K562 (cell line): ENCODE measurements around the gene JPH4. TPM values are rescaled to one million over a fixed set of nuclear protein-coding genes. Genes with fewer than 3 reads are reported as not detected.

Experiments used
- ATAC-seq: fragments of 200-7000 bp; cut with Tn5 transposase; 3 replicates; pipeline ENCODE4 v1.9.1; 2020; ENCODE audit warnings: moderate library complexity
- BruUV-seq: library from RNA; stranded (reverse); fragments of 400-500 nt; replicated peaks from 2 replicates; lab custom pipeline; 2021; lab: Mats Ljungman, UMichigan
- CTCF ChIA-PET: fragments of 300-600 bp; formaldehyde crosslinking; extraction: SDS; loops from one replicate; lab custom pipeline; 2021; ENCODE audit warnings: low intra/inter-chr PET ratio; lab: Yijun Ruan, JAX
- POLR2A ChIA-PET: fragments of 300-600, 350-650 bp; sonication (Branson Sonifier 250); formaldehyde crosslinking; extraction: SDS; loops from one replicate; lab custom pipeline; 2021; ENCODE audit warnings: antibody characterized with exemption, inconsistent platforms; lab: Yijun Ruan, JAX
- DNase-seq, 4 experiments: peaks; one replicate each; pipeline versions ENCODE4 v3.0.0 to v3.0.0-alpha.2; 2011 to 2018; ENCODE audit warnings: low spot score in 3 of 4, mixed read lengths in 3 of 4; ENCODE audit errors: extremely low read depth in 1 of 4
- FAIRE-seq: peaks from 2 replicates; lab custom pipeline; 2011; peaks lifted over from hg19 to GRCh38; lab: Jason Lieb, UNC
- H2AFZ ChIP-seq: 2 replicates; pipeline ENCODE4 v1.6.0; 2011; ENCODE audit warnings: low read depth, low read length, control low read depth, inconsistent platforms
- H3K27ac ChIP-seq: fragments of 200-600 bp; 3 replicates; pipeline ENCODE4 v1.8.0; 2011; ENCODE audit warnings: low read depth, mild to moderate bottlenecking, control low read depth, inconsistent platforms, low read length, moderate library complexity, mixed read lengths; ENCODE audit errors: extremely low read depth
- H3K27me3 ChIP-seq, 2 experiments: fragments of 300-600 bp in 1 of 2; 2 replicates in 1 of 2; 3 replicates in 1 of 2; pipeline versions ENCODE4 v1.6.0 to v1.8.0; 2011; ENCODE audit warnings: inconsistent platforms in 2 of 2, low read length in 2 of 2, mild to moderate bottlenecking in 1 of 2, mixed read lengths in 1 of 2, moderate library complexity in 1 of 2; ENCODE audit not compliant: control insufficient read depth in 2 of 2, insufficient read depth in 2 of 2
- H3K36me3 ChIP-seq: fragments of 300-600 bp; 3 replicates; pipeline ENCODE4 v1.8.0; 2011; ENCODE audit warnings: mild to moderate bottlenecking, low read length, inconsistent platforms; ENCODE audit not compliant: control insufficient read depth, insufficient read depth
- H3K4me1 ChIP-seq, 2 experiments: fragments of 200-600 bp in 1 of 2; replicated peaks in 1 of 2; 2 replicates in 1 of 2; 3 replicates in 1 of 2; pipeline versions ENCODE4 v1.5.1 to v1.8.0; 2011; ENCODE audit warnings: inconsistent platforms in 2 of 2, low read length in 2 of 2, mild to moderate bottlenecking in 1 of 2, mixed read lengths in 1 of 2, moderate library complexity in 1 of 2; ENCODE audit not compliant: control insufficient read depth in 2 of 2, insufficient read depth in 2 of 2
- H3K4me2 ChIP-seq: 2 replicates; pipeline ENCODE4 v1.6.1; 2011; ENCODE audit warnings: low read length, control low read depth, inconsistent platforms, mixed read lengths; ENCODE audit not compliant: insufficient read depth
- H3K4me3 ChIP-seq: fragments of 200-600 bp; sonication (generic), shearing (Covaris generic); 2 replicates; pipeline ENCODE4 v1.5.1; 2016; ENCODE audit warnings: control low read depth, inconsistent platforms
- H3K79me2 ChIP-seq: fragments of 200-600 bp; 3 replicates; pipeline ENCODE4 v1.8.0; 2011; ENCODE audit warnings: low read length, inconsistent platforms; ENCODE audit not compliant: control insufficient read depth, insufficient read depth
- H3K9ac ChIP-seq, 2 experiments: 2 replicates each; pipeline versions ENCODE4 v1.6.0 to v1.6.1; 2011; ENCODE audit warnings: low read depth in 2 of 2, low read length in 2 of 2, control low read depth in 1 of 2, inconsistent platforms in 1 of 2, mild to moderate bottlenecking in 1 of 2, mixed read lengths in 1 of 2; ENCODE audit not compliant: insufficient read depth in 1 of 2
- H3K9me1 ChIP-seq: one replicate; pipeline ENCODE4 v1.6.0; 2011; ENCODE audit warnings: inconsistent platforms, mild to moderate bottlenecking, low read length, moderate library complexity; ENCODE audit not compliant: control insufficient read depth, insufficient read depth
- H3K9me3 ChIP-seq: replicated peaks from 2 replicates; pipeline ENCODE4 v1.5.1; 2011; ENCODE audit warnings: low read depth, low read length, inconsistent platforms; ENCODE audit not compliant: control insufficient read depth, insufficient read depth
- H4K20me1 ChIP-seq: replicated peaks from 2 replicates; pipeline ENCODE4 v1.6.1; 2011; ENCODE audit warnings: low read length, inconsistent platforms, mixed read lengths; ENCODE audit not compliant: control insufficient read depth, insufficient read depth
- BCOR ChIP-seq: fragments of 450-650 bp; IDR thresholded peaks from 2 replicates; pipeline ENCODE4 v1.6.1; 2016
- EP300 ChIP-seq: IDR thresholded peaks from 2 replicates; pipeline ENCODE4 v1.6.1; 2012; ENCODE audit warnings: low read length, improper control_type of control experiment
- ETV6 ChIP-seq, 3 experiments: fragments of 150-350 bp in 1 of 3; sonication (generic) in 1 of 3; formaldehyde crosslinking in 1 of 3; IDR thresholded peaks; 2 replicates each; pipeline versions ENCODE4 v1.6.1 to v1.8.0; 2014 to 2022; ENCODE audit warnings: borderline replicate concordance in 2 of 3, low read depth in 2 of 3, antibody characterized with exemption in 1 of 3, low read length in 1 of 3, mild to moderate bottlenecking in 1 of 3, missing genetic modification reagents in 1 of 3
- GATAD2A ChIP-seq: fragments of 450-650 bp; IDR thresholded peaks from 2 replicates; pipeline ENCODE4 v1.6.1; 2017
- SAP30 ChIP-seq: fragments of 200-600 bp; sonication (generic); IDR thresholded peaks from 2 replicates; pipeline ENCODE4 v1.6.1; 2012; ENCODE audit warnings: borderline replicate concordance, low read depth, mild to moderate bottlenecking, moderate library complexity, low read length, control low read depth, inconsistent platforms; ENCODE audit not compliant: insufficient read depth, poor library complexity, severe bottlenecking
- TAF9B ChIP-seq: fragments of 450-650 bp; IDR thresholded peaks from 2 replicates; pipeline ENCODE4 v1.6.1; 2018; ENCODE audit warnings: mild to moderate bottlenecking; ENCODE audit not compliant: partially characterized antibody
- XRCC4 ChIP-seq: IDR thresholded peaks from one replicate; pipeline ENCODE4 v1.6.1; 2011; ENCODE audit not compliant: insufficient read depth, insufficient read length; ENCODE audit errors: extremely low read depth
- ZNF224 ChIP-seq: sonication (generic); formaldehyde crosslinking; IDR thresholded peaks from 2 replicates; pipeline ENCODE4 v1.8.0; 2022; ENCODE audit warnings: mild to moderate bottlenecking, missing genetic modification reagents
- ZNF644 ChIP-seq: fragments of 200-800 bp; sonication (Bioruptor generic); IDR thresholded peaks from 2 replicates; pipeline ENCODE4 v1.6.1; 2016; ENCODE audit warnings: low read depth, missing genetic modification characterization, missing compliant biosample characterization
- WGBS: fragments of 100-300 bp; shearing (Covaris generic); methylation state at CpG from one replicate; pipeline ENCODE4 v1.1.6; 2016; ENCODE audit warnings: low coverage, mixed read lengths; ENCODE audit not compliant: insufficient coverage; ENCODE audit errors: missing lambda C conversion rate; 5-methylcytosine and 5-hydroxymethylcytosine counted together
- in situ Hi-C: fragments of 300-500 bp; cut with MboI; formaldehyde crosslinking; loops from 4 replicates; pipeline ENCODE4 v1.15.0; 2018; ENCODE audit warnings: inconsistent platforms, mixed read lengths
- intact Hi-C: fragments of 100-400 bp; cut with micrococcal nuclease; formaldehyde crosslinking; loops from 2 replicates; pipeline ENCODE4 v1.14.2; 2022
- polyA plus RNA-seq, 8 experiments: library from polyadenylated mRNA; depleted of rRNA in 4 of 8; stranded (reverse) in 5 of 8; unstranded in 3 of 8; fragments of >200 nt; fragmentation: Nextera tagmentation in 2 of 8; fragmentation: Illumina TruSeq in 1 of 8; extraction: Ambion mirVana in 2 of 8; extraction: Trizol in 1 of 8; gene quantifications; 2 replicates each; pipeline versions ENCODE4 v1.2.1 to v1.2.3, GENCODE V29; 2011 to 2014; ENCODE audit warnings: inconsistent platforms in 1 of 8, missing spikeins in 1 of 8
- total RNA-seq, 7 experiments: library from RNA; depleted of rRNA in 6 of 7; stranded (reverse); fragments of >200 nt in 6 of 7; fragmentation: Illumina TruSeq in 2 of 7; extraction: Trizol in 2 of 7; gene quantifications; 2 replicates each; pipeline versions ENCODE4 v1.2.1 to v1.2.3, GENCODE V29; 2011 to 2021; ENCODE audit warnings: low replicate concordance in 1 of 7
- TF ChIP-seq, protein P1 (sequence below): fragments of 250-450 bp; sonication (Bioruptor Pico); IDR thresholded peaks from 2 replicates; pipeline ENCODE4 v1.8.0; 2022; ENCODE audit warnings: inconsistent platforms
- TF ChIP-seq, protein P2 (sequence below): fragments of 250-450 bp; sonication (Bioruptor Pico); IDR thresholded peaks from 2 replicates; pipeline ENCODE4 v1.5.0; 2020; ENCODE audit warnings: mild to moderate bottlenecking, borderline replicate concordance

Gene JPH4
- total and polyA plus RNA-seq, 9 of the 15 experiments (the other 6 are each of a cell fraction or from before 2014, with no cell fraction given) = 0.04 to 0.13 (median 0.06) TPM; not detected in 5

DNA sequence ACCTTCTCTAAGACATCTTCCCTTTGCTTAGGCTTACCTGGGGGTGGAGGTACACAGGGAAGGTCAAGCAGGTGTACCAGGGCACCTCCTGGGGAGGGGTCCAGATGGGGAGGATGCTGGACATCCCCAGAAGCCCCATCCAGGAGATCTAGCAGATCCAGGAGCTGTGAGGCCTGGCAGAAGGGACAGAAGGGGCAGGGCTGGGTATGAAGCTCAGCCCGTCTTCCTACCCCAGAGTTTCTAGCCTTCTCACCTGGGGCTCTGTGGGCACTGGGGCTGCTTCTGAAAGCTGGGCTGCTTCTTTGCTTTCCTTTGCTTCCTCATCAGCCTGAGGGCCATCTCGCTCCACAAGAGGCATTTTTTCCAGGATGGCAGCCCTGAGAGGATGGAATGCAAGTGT lies 17.3 kb downstream of the JPH4 start:
- CTCF ChIA-PET = interaction anchor here (2.5 kb wide), 1 partner anchor 83 kb away, joined by 22 read pairs; no protein-coding TSS in a partner anchor
- in situ Hi-C loops (loop anchor here (10.0 kb wide), 1 partner anchor 296 kb away; no protein-coding TSS in a partner anchor), intact Hi-C loops (loop anchor here (5.0 kb wide), 1 partner anchor 439 kb away; no protein-coding TSS in a partner anchor)
- Histone ChIP-seq H3K36me3 (peaks cover 69% of the 10 kb centered on the region; the same call in 2 of the 3 replicates), H3K9ac (no peak overlapping the region), H4K20me1 (0 out of 2 replicates have a peak, but pooled peaks cover 3% of the 10 kb centered on the region), H3K9me3 (no peaks in the 10 kb centered on the region), H3K79me2 (peaks cover 9% of the 10 kb centered on the region), H3K4me1 (peaks cover 5 to 11% of the 10 kb centered on the region in 2 experiments; a peak in 3 of 5 replicates), H2AFZ (no peak overlapping the region), H3K9me1 (no peaks in the 10 kb centered on the region), H3K4me2 (no peak overlapping the region), H3K27me3 (no peaks in the 10 kb centered on the region), H3K27ac (no peak overlapping the region), H3K4me3 (no peak overlapping the region)
- no TSS peak for BruUV-seq
- TF ChIP-seq EP300 (no peak), BCOR (no peak), ZNF644 (tag) (no peak), ZNF224 (CRISPR knock-in tag) (no peak), GATAD2A (no peak), SAP30 (no peak), XRCC4 (no peak), ETV6 (IDR thresholded peaks at IDR 0.05; ENCODE audit: borderline replicate concordance in 1 of 2, low read depth in 2 of 2, low read length in 1 of 2) (no peak), ETV6 (CRISPR knock-in tag; IDR thresholded peaks at IDR 0.05; ENCODE audit: borderline replicate concordance) (no peak), TAF9B (no peak)
- TF ChIP-seq, protein P1, sequence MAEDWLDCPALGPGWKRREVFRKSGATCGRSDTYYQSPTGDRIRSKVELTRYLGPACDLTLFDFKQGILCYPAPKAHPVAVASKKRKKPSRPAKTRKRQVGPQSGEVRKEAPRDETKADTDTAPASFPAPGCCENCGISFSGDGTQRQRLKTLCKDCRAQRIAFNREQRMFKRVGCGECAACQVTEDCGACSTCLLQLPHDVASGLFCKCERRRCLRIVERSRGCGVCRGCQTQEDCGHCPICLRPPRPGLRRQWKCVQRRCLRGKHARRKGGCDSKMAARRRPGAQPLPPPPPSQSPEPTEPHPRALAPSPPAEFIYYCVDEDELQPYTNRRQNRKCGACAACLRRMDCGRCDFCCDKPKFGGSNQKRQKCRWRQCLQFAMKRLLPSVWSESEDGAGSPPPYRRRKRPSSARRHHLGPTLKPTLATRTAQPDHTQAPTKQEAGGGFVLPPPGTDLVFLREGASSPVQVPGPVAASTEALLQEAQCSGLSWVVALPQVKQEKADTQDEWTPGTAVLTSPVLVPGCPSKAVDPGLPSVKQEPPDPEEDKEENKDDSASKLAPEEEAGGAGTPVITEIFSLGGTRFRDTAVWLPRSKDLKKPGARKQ = no peak
- TF ChIP-seq, protein P2, sequence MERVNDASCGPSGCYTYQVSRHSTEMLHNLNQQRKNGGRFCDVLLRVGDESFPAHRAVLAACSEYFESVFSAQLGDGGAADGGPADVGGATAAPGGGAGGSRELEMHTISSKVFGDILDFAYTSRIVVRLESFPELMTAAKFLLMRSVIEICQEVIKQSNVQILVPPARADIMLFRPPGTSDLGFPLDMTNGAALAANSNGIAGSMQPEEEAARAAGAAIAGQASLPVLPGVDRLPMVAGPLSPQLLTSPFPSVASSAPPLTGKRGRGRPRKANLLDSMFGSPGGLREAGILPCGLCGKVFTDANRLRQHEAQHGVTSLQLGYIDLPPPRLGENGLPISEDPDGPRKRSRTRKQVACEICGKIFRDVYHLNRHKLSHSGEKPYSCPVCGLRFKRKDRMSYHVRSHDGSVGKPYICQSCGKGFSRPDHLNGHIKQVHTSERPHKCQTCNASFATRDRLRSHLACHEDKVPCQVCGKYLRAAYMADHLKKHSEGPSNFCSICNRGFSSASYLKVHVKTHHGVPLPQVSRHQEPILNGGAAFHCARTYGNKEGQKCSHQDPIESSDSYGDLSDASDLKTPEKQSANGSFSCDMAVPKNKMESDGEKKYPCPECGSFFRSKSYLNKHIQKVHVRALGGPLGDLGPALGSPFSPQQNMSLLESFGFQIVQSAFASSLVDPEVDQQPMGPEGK (CRISPR knock-in tag) = no peak
- DNase-seq = no peak
- no peak for ATAC-seq
- WGBS = 84% methylated on average over 2 of the region's 2 CpGs
- FAIRE-seq = no peak
- POLR2A ChIA-PET = interaction anchor here (0.6 to 0.9 kb wide), 3 partner anchors 18 to 141 kb away, joined by 3 read pairs; no protein-coding TSS in a partner anchor
